ENCODE measurements around the gene CAB39. TPM values are rescaled to one million over a fixed set of nuclear protein-coding genes. Genes with fewer than 3 reads are reported as not detected.

CAB39 gene
- total RNA-seq, 1 donor from 2014 or later, result 57.8 TPM

GRCh38 chr2:230868947-230869913 is 156.6 kb downstream of the CAB39 start:
- H3K27me3 ChIP-seq (ENCODE audit: control insufficient read depth, insufficient read depth, low read length), result no peaks in the 10 kb centered on the region
- no peak for TF ChIP-seq CTCF (IDR thresholded peaks at IDR 0.05; ENCODE audit: insufficient read depth, low read length, poor library complexity, severe bottlenecking)
- DNase-seq (ENCODE audit: low read depth), result no peak
- no peak overlapping the region for H3K4me3 ChIP-seq (ENCODE audit: low read depth, low read length)
- no peaks in the 10 kb centered on the region for H3K36me3 ChIP-seq (ENCODE audit: control insufficient read depth, insufficient read depth, low read length)

- Histone ChIP-seq H3K36me3 (ENCODE audit: control insufficient read depth, insufficient read depth, low read length) (peaks cover 2% of the 10 kb centered on the region), H3K4me3 (ENCODE audit: low read depth, low read length) (no peak overlapping the region), H3K27me3 (ENCODE audit: control insufficient read depth, insufficient read depth, low read length) (no peaks in the 10 kb centered on the region)
- DNase-seq (ENCODE audit: low read depth), result no peak
- no peak for TF ChIP-seq CTCF (IDR thresholded peaks at IDR 0.05; ENCODE audit: insufficient read depth, low read length, poor library complexity, severe bottlenecking)
Measured at GRCh38 chr2:230869914-230870543, 157.4 kb downstream of the CAB39 start.

Other genes with a start within 250 kb of the CAB39 start
- 144 and 148 TPM in 2 replicates for gene ITM2C, start 152.1 kb downstream of the CAB39 start, total RNA-seq
- gene GPR55, start 212.4 kb downstream of the CAB39 start, total RNA-seq, result not detected in 2 replicates

All from kidney epithelial cell (primary cell).